Measurements from ENCODE around the gene TRPC4. TPM values are rescaled to one million over a fixed set of nuclear protein-coding genes. Genes with fewer than 3 reads are reported as not detected.

The TRPC4 gene
- polyA plus RNA-seq, 1 donor from 2014 or later, result 8.8 TPM

GRCh38 chr13:37648609-37649008 is 221.0 kb downstream of the TRPC4 start:
- Histone ChIP-seq H2AFZ (ENCODE audit: low read depth, low read length) (no peak overlapping the region), H3F3A (ENCODE audit: insufficient read depth, low read length, poor library complexity, severe bottlenecking) (peaks cover 4% of the 10 kb centered on the region), H3K27ac (ENCODE audit: low read length) (no peak overlapping the region), H4K20me1 (ENCODE audit: insufficient read depth) (no peaks in the 10 kb centered on the region), H3K9me3 (ENCODE audit: low read length) (no peaks in the 10 kb centered on the region), H3K27me3 (ENCODE audit: insufficient read depth, low read depth, low read length) (no peaks in the 10 kb centered on the region), H3K36me3 (ENCODE audit: insufficient read depth, low read length) (peaks cover 6% of the 10 kb centered on the region), H3K4me3 (ENCODE audit: low read length) (no peak overlapping the region), H3K79me2 (replicated peaks; ENCODE audit: insufficient read depth, low read length) (no peaks in the 10 kb centered on the region), H3K9ac (ENCODE audit: low read length) (no peak overlapping the region), H3K4me2 (ENCODE audit: low read length) (no peak overlapping the region), H3K9me2 (ENCODE audit: insufficient read depth, low read length) (no peaks in the 10 kb centered on the region)
- TF ChIP-seq MXI1 (conservative IDR thresholded peaks at IDR 0.05; ENCODE audit: poor library complexity, severe bottlenecking), result no peak
- TF ChIP-seq POLR2AphosphoS5 (IDR thresholded peaks at IDR 0.05), result no peak
- no peak for TF ChIP-seq EP300 (conservative IDR thresholded peaks at IDR 0.05; ENCODE audit: poor library complexity, severe bottlenecking)
- TF ChIP-seq TAF1 (IDR thresholded peaks at IDR 0.05; ENCODE audit: low read depth), result no peak
- TF ChIP-seq RAD21 (conservative IDR thresholded peaks at IDR 0.05), result no peak
- TF ChIP-seq CTCF (IDR thresholded peaks at IDR 0.05; ENCODE audit: poor library complexity, severe bottlenecking), result no peak
- TF ChIP-seq, protein P1, sequence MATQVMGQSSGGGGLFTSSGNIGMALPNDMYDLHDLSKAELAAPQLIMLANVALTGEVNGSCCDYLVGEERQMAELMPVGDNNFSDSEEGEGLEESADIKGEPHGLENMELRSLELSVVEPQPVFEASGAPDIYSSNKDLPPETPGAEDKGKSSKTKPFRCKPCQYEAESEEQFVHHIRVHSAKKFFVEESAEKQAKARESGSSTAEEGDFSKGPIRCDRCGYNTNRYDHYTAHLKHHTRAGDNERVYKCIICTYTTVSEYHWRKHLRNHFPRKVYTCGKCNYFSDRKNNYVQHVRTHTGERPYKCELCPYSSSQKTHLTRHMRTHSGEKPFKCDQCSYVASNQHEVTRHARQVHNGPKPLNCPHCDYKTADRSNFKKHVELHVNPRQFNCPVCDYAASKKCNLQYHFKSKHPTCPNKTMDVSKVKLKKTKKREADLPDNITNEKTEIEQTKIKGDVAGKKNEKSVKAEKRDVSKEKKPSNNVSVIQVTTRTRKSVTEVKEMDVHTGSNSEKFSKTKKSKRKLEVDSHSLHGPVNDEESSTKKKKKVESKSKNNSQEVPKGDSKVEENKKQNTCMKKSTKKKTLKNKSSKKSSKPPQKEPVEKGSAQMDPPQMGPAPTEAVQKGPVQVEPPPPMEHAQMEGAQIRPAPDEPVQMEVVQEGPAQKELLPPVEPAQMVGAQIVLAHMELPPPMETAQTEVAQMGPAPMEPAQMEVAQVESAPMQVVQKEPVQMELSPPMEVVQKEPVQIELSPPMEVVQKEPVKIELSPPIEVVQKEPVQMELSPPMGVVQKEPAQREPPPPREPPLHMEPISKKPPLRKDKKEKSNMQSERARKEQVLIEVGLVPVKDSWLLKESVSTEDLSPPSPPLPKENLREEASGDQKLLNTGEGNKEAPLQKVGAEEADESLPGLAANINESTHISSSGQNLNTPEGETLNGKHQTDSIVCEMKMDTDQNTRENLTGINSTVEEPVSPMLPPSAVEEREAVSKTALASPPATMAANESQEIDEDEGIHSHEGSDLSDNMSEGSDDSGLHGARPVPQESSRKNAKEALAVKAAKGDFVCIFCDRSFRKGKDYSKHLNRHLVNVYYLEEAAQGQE (IDR thresholded peaks at IDR 0.05; ENCODE audit: borderline replicate concordance), result no peak
- no peak for TF ChIP-seq SMC3 (conservative IDR thresholded peaks at IDR 0.05; ENCODE audit: poor library complexity)
- TF ChIP-seq EZH2 (IDR thresholded peaks at IDR 0.05; ENCODE audit: borderline replicate concordance, insufficient read depth, low read length, poor library complexity, severe bottlenecking), result no peak

GRCh38 chr13:37647031-37647650 is 222.4 kb downstream of the TRPC4 start:
- peak overlapping the region; percentile 37 for H3K4me2 ChIP-seq (ENCODE audit: low read length)
- no peaks in the 10 kb centered on the region for H3K27me3 ChIP-seq (ENCODE audit: insufficient read depth, low read depth, low read length)
- H3K79me2 ChIP-seq (replicated peaks; ENCODE audit: insufficient read depth, low read length), result no peaks in the 10 kb centered on the region
- H3K36me3 ChIP-seq (ENCODE audit: insufficient read depth, low read length), result peaks cover 6% of the 10 kb centered on the region
- H3K27ac ChIP-seq (ENCODE audit: low read length), result peak overlapping the region; percentile 70
- H2AFZ ChIP-seq (ENCODE audit: low read depth, low read length), result peak overlapping the region; percentile 42
- no peaks in the 10 kb centered on the region for H4K20me1 ChIP-seq (ENCODE audit: insufficient read depth)
- H3F3A ChIP-seq (ENCODE audit: insufficient read depth, low read length, poor library complexity, severe bottlenecking), result peaks cover 4% of the 10 kb centered on the region
- H3K9me3 ChIP-seq (ENCODE audit: low read length), result no peaks in the 10 kb centered on the region
- peak overlapping the region; percentile 38 for H3K4me3 ChIP-seq (ENCODE audit: low read length)
- H3K9ac ChIP-seq (ENCODE audit: low read length), result peak overlapping the region; percentile 17
- no peaks in the 10 kb centered on the region for H3K9me2 ChIP-seq (ENCODE audit: insufficient read depth, low read length)
- TF ChIP-seq POLR2AphosphoS5 (IDR thresholded peaks at IDR 0.05) (peak; percentile 27), MXI1 (conservative IDR thresholded peaks at IDR 0.05; ENCODE audit: poor library complexity, severe bottlenecking) (no peak), EZH2 (IDR thresholded peaks at IDR 0.05; ENCODE audit: borderline replicate concordance, insufficient read depth, low read length, poor library complexity, severe bottlenecking) (no peak), SMC3 (conservative IDR thresholded peaks at IDR 0.05; ENCODE audit: poor library complexity) (no peak), TAF1 (IDR thresholded peaks at IDR 0.05; ENCODE audit: low read depth) (no peak), RAD21 (conservative IDR thresholded peaks at IDR 0.05) (no peak), CTCF (IDR thresholded peaks at IDR 0.05; ENCODE audit: poor library complexity, severe bottlenecking) (no peak), EP300 (conservative IDR thresholded peaks at IDR 0.05; ENCODE audit: poor library complexity, severe bottlenecking) (peak; percentile 46)
- TF ChIP-seq, protein P1 (IDR thresholded peaks at IDR 0.05; ENCODE audit: borderline replicate concordance), result peak; percentile 84
